Measurements from ENCODE around the gene VWA7. TPM values are rescaled to one million over a fixed set of nuclear protein-coding genes. Genes with fewer than 3 reads are reported as not detected.

Gene VWA7
- total and polyA plus RNA-seq, 4 donors, result 2.2 to 14.2 (median 5.7) TPM

DNA sequence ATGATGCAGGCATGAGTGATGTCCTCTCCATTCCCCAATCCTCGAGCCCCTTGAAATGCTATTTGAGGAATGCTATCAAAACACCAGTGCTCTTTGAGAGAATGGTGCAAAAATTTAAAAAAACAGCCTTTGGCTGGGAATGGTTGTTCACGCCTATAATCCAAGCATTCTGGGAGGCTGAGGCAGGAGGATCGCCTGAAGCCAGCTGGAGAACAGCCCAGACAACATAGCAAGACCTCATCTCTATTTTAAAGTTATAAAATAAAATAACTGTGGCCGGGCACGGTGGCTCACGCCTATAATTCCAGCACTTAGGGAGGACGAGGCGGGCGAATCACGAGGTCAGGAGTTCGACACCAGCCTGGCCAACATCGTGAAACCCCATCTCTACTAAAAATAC lies 22.7 kb upstream of the VWA7 start:
- H3K9ac ChIP-seq (ENCODE audit: insufficient read depth in 1 of 2, low read length in 2 of 2), result no peak overlapping the region
- peaks cover 0 to 12% (median 5%) of the 10 kb centered on the region in 4 donors for H3K36me3 ChIP-seq (ENCODE audit: control insufficient read depth in 4 of 4, insufficient read depth in 4 of 4, low read length in 4 of 4)
- TF ChIP-seq CTCF (IDR thresholded peaks at IDR 0.05; ENCODE audit: control extremely low read depth, extremely low read depth), result no peak
- ATAC-seq (ENCODE audit: insufficient read depth, low FRiP score) (no peak), DNase-seq (no peak)
- no peak overlapping the region for H3K27ac ChIP-seq (ENCODE audit: low read depth in 1 of 2, low read length in 1 of 2)
- no peaks in the 10 kb centered on the region for H3K27me3 ChIP-seq (ENCODE audit: control insufficient read depth in 3 of 3, insufficient read depth in 3 of 3, low read length in 2 of 3)
- H3K4me3 ChIP-seq, result no peak overlapping the region
- peaks cover 0 to 4% (median 0%) of the 10 kb centered on the region in 5 donors for H3K4me1 ChIP-seq (ENCODE audit: control insufficient read depth in 5 of 5, insufficient read depth in 5 of 5, low read length in 5 of 5)
- no peaks in the 10 kb centered on the region for H3K9me3 ChIP-seq (ENCODE audit: control insufficient read depth in 4 of 4, insufficient read depth in 3 of 4, low read length in 3 of 4)
- WGBS, 2 donors, result 86 to 96% methylated on average over 12 of the region's 12 CpGs

- H3K27ac ChIP-seq (ENCODE audit: low read depth in 1 of 2, low read length in 1 of 2), result no peak overlapping the region
- 24 to 31% methylated on average over 5 of the region's 5 CpGs for WGBS, 2 donors
- H3K36me3 ChIP-seq (ENCODE audit: control insufficient read depth in 4 of 4, insufficient read depth in 4 of 4, low read length in 4 of 4), result peaks cover 0 to 12% (median 7%) of the 10 kb centered on the region in 4 donors
These were observed 20.5 kb upstream of the VWA7 start for GRCh38 chr6:31797588-31797987.

DNA sequence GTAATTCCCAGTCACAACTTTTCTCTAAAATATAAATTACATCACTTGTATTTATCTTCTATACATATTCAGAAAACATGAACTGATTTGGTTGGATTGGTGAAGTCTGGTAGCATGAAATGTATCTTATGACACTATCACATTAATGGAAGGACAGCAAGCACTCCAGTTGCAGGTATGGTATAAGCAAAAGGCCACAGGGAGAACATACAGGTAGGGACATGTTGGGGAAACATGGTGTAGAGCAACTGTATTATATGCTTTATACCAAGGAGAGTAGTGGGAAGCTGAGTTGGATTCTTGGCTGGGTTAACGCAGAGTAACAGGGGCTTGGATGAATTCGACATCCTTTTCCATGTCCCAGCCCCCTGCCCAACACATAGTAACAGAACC lies 19.9 kb upstream of the VWA7 start:
- peaks cover 0 to 13% (median 5%) of the 10 kb centered on the region in 5 donors for H3K4me1 ChIP-seq (ENCODE audit: control insufficient read depth in 5 of 5, insufficient read depth in 5 of 5, low read length in 5 of 5)
- H3K9me3 ChIP-seq (ENCODE audit: control insufficient read depth in 4 of 4, insufficient read depth in 3 of 4, low read length in 3 of 4), result no peaks in the 10 kb centered on the region
- TF ChIP-seq CTCF (IDR thresholded peaks at IDR 0.05; ENCODE audit: control extremely low read depth, extremely low read depth), result no peak
- no peak overlapping the region for H3K9ac ChIP-seq (ENCODE audit: insufficient read depth in 1 of 2, low read length in 2 of 2)
- peaks cover 0 to 12% (median 10%) of the 10 kb centered on the region in 4 donors for H3K36me3 ChIP-seq (ENCODE audit: control insufficient read depth in 4 of 4, insufficient read depth in 4 of 4, low read length in 4 of 4)
- no peak overlapping the region for H3K27ac ChIP-seq (ENCODE audit: low read depth in 1 of 2, low read length in 1 of 2)
- no peak overlapping the region for H3K4me3 ChIP-seq
- no peaks in the 10 kb centered on the region for H3K27me3 ChIP-seq (ENCODE audit: control insufficient read depth in 3 of 3, insufficient read depth in 3 of 3, low read length in 2 of 3)
- 86 to 87% methylated on average over 2 of the region's 2 CpGs for WGBS, 2 donors
- ATAC-seq (ENCODE audit: insufficient read depth, low FRiP score) (no peak), DNase-seq (no peak)

More at GRCh38 chr6:31797588-31797987, 20.5 kb upstream of the VWA7 start:
- Histone ChIP-seq H3K4me3 (no peak overlapping the region), H3K9me3 (ENCODE audit: control insufficient read depth in 4 of 4, insufficient read depth in 3 of 4, low read length in 3 of 4) (no peaks in the 10 kb centered on the region), H3K9ac (ENCODE audit: insufficient read depth in 1 of 2, low read length in 2 of 2) (no peak overlapping the region), H3K27me3 (ENCODE audit: control insufficient read depth in 3 of 3, insufficient read depth in 3 of 3, low read length in 2 of 3) (no peaks in the 10 kb centered on the region), H3K4me1 (ENCODE audit: control insufficient read depth in 5 of 5, insufficient read depth in 5 of 5, low read length in 5 of 5) (peaks cover 0 to 13% (median 5%) of the 10 kb centered on the region in 5 donors)
- no peak for TF ChIP-seq CTCF (IDR thresholded peaks at IDR 0.05; ENCODE audit: control extremely low read depth, extremely low read depth)
- DNase-seq, result peak in 1 of 3 donors; percentile 20
- ATAC-seq (ENCODE audit: insufficient read depth, low FRiP score), result no peak

Data from lung (tissue), 12 donors.